Stimulated activated CD8-positive, alpha-beta memory T cell treated with anti-CD3 and anti-CD28 coated beads, Interleukin-4, amount 100 ng/mL, for 4 hours (primary cell): ENCODE results near the gene PM20D2.
"Not testable (repeated sequence)": the region's sequence is repeated elsewhere in the genome, so short reads cannot be mapped to it uniquely, and the experiment has no call there.

Source experiments
- DNase-seq, 2 donors: peaks; one replicate each; pipeline ENCODE4 v3.0.0-alpha.2; 2020; ENCODE audit warnings: low read depth in 2 of 2, low spot score in 1 of 2

PM20D2 gene

GRCh38 chr6:89145956-89146717 is at the start of gene PM20D2:
TSS of gene PM20D2 (plus strand) at chr6:89146055. CDS start at chr6:89146145, 90 bp downstream.
- DNase-seq, result peak; percentile 18 to 54

GRCh38 chr6:89098461-89098860 is 47.4 kb upstream of the PM20D2 start:
- no peak for DNase-seq

- DNase-seq, result no peak
These were observed 45.7 kb upstream of the PM20D2 start for GRCh38 chr6:89100114-89100513.

GRCh38 chr6:89110284-89110683 is 35.6 kb upstream of the PM20D2 start:
- DNase-seq, result no peak

GRCh38 chr6:89111933-89112332 is 33.9 kb upstream of the PM20D2 start:
- DNase-seq, result no peak

- DNase-seq, result no peak
These were observed 29.2 kb upstream of the PM20D2 start for GRCh38 chr6:89116702-89117101.

- peak in 1 of 2 donors; percentile 8 for DNase-seq
These were observed 28.4 kb upstream of the PM20D2 start, which contains the start of gene SRSF12 for GRCh38 chr6:89117211-89118108. TSS of gene SRSF12 (minus strand) at chr6:89118071. CDS start at chr6:89117887, 184 bp downstream.

GRCh38 chr6:89118931-89119330 is 26.9 kb upstream of the PM20D2 start:
- DNase-seq, result no peak

- DNase-seq, result no peak
These were observed 25.5 kb upstream of the PM20D2 start for GRCh38 chr6:89120371-89120770.

GRCh38 chr6:89121934-89122333 is 23.9 kb upstream of the PM20D2 start:
- DNase-seq, result no peak

- no peak for DNase-seq
These were observed 23.2 kb upstream of the PM20D2 start for GRCh38 chr6:89122625-89123024.

GRCh38 chr6:89128256-89128671 is 17.6 kb upstream of the PM20D2 start:
- not testable (repeated sequence) for DNase-seq

- no peak for DNase-seq
These were observed 14.3 kb upstream of the PM20D2 start for GRCh38 chr6:89131599-89131998.

GRCh38 chr6:89132057-89132456 is 13.8 kb upstream of the PM20D2 start:
- no peak for DNase-seq

- DNase-seq, result no peak
These were observed 11.9 kb upstream of the PM20D2 start for GRCh38 chr6:89133981-89134380.

GRCh38 chr6:89134723-89135122 is 11.1 kb upstream of the PM20D2 start:
- DNase-seq, result no peak

- no peak for DNase-seq
These were observed 7.7 kb upstream of the PM20D2 start for GRCh38 chr6:89138173-89138572.

- DNase-seq, result no peak
These were observed 6.1 kb upstream of the PM20D2 start for GRCh38 chr6:89139509-89140346.

GRCh38 chr6:89140347-89141156 is 5.3 kb upstream of the PM20D2 start:
- DNase-seq, result no peak

GRCh38 chr6:89144354-89144906 is 1.4 kb upstream of the PM20D2 start:
- no peak for DNase-seq
